Ectodermal cell (in vitro differentiated cells): Measurements from ENCODE around the gene C4A.
"Not testable (repeated sequence)": the region's sequence is repeated elsewhere in the genome, so short reads cannot be mapped to it uniquely, and the experiment has no call there.

Source experiments
- H3K27ac ChIP-seq: 2 replicates; pipeline ENCODE4 v1.7.0; 2013; ENCODE audit warnings: mild to moderate bottlenecking, low read depth, low read length; ENCODE audit not compliant: insufficient read depth, poor library complexity, severe bottlenecking
- H3K27me3 ChIP-seq: 2 replicates; pipeline ENCODE4 v1.7.0; 2013; ENCODE audit warnings: mild to moderate bottlenecking, low read length; ENCODE audit not compliant: insufficient read depth, control insufficient read depth, poor library complexity, severe bottlenecking
- H3K36me3 ChIP-seq: one replicate; pipeline ENCODE4 v1.7.0; 2013; ENCODE audit warnings: low read length; ENCODE audit not compliant: control insufficient read depth, insufficient read depth
- H3K4me1 ChIP-seq: one replicate; pipeline ENCODE4 v1.7.0; 2013; ENCODE audit warnings: low read length; ENCODE audit not compliant: control insufficient read depth, insufficient read depth
- H3K4me3 ChIP-seq: 2 replicates; pipeline ENCODE4 v1.7.0; 2013; ENCODE audit warnings: low read depth, low read length, control low read depth; ENCODE audit not compliant: insufficient read depth
- H3K9me3 ChIP-seq: 2 replicates; pipeline ENCODE4 v1.7.0; 2013; ENCODE audit warnings: mild to moderate bottlenecking, low read length, moderate library complexity; ENCODE audit not compliant: control insufficient read depth
- WGBS, 2 experiments: methylation state at CpG; one replicate each; pipeline ENCODE4 v1.1.7; 2013; ENCODE audit warnings: missing lambda C conversion rate in 2 of 2; 5-methylcytosine and 5-hydroxymethylcytosine counted together

C4A gene

GRCh38 chr6:31969712-31970603 lies 11.9 kb upstream of the C4A start:
- Histone ChIP-seq H3K4me3 (no peak overlapping the region), H3K9me3 (no peaks in the 10 kb centered on the region), H3K4me1 (peaks cover 7% of the 10 kb centered on the region), H3K27ac (no peak overlapping the region), H3K27me3 (no peaks in the 10 kb centered on the region), H3K36me3 (peaks cover 41% of the 10 kb centered on the region)
- 95% methylated on average over 16 to 17 of the region's 17 CpGs for WGBS, 2 experiments

- peaks cover 38% of the 10 kb centered on the region for H3K36me3 ChIP-seq
- 95% methylated on average over 18 of the region's 18 CpGs for WGBS, 2 experiments
- H3K4me1 ChIP-seq, result peaks cover 7% of the 10 kb centered on the region
- H3K27me3 ChIP-seq, result no peaks in the 10 kb centered on the region
- peak overlapping the region; percentile 96 for H3K4me3 ChIP-seq
- peak overlapping the region; percentile 98 for H3K27ac ChIP-seq
- H3K9me3 ChIP-seq, result no peaks in the 10 kb centered on the region
Observed at GRCh38 chr6:31970604-31971271, 11.1 kb upstream of the C4A start.

- Histone ChIP-seq H3K4me3 (peak overlapping the region; percentile 96), H3K36me3 (peaks cover 31% of the 10 kb centered on the region), H3K27me3 (no peaks in the 10 kb centered on the region), H3K27ac (peak overlapping the region; percentile 98), H3K4me1 (peaks cover 7% of the 10 kb centered on the region), H3K9me3 (no peaks in the 10 kb centered on the region)
- 57% methylated on average over 29 of the region's 29 CpGs for WGBS, 2 experiments
Observed at GRCh38 chr6:31971279-31971992, 10.4 kb upstream of the C4A start.

- no peaks in the 10 kb centered on the region for H3K27me3 ChIP-seq
- WGBS, 2 experiments, result 0% methylated on average over 62 of the region's 62 CpGs
- H3K4me3 ChIP-seq, result peak within 1 kb of the TSS; percentile 96
- no peaks in the 10 kb centered on the region for H3K9me3 ChIP-seq
- peaks cover 7% of the 10 kb centered on the region for H3K4me1 ChIP-seq
- H3K27ac ChIP-seq, result peak within 1 kb of the TSS; percentile 98
- H3K36me3 ChIP-seq, result peaks cover 24% of the 10 kb centered on the region
Observed at GRCh38 chr6:31971993-31972708, 9.7 kb upstream of the C4A start, which contains the start of gene DXO. TSS of gene DXO (minus strand) at chr6:31972138. CDS start at chr6:31971675, 463 bp downstream.

GRCh38 chr6:31972709-31973350 lies 9.0 kb upstream of the C4A start:
- Histone ChIP-seq H3K9me3 (no peaks in the 10 kb centered on the region), H3K4me1 (peaks cover 7% of the 10 kb centered on the region), H3K36me3 (peaks cover 20% of the 10 kb centered on the region), H3K27ac (peak overlapping the region; percentile 98), H3K27me3 (no peaks in the 10 kb centered on the region), H3K4me3 (peak overlapping the region; percentile 96)
- 17% methylated on average over 19 of the region's 19 CpGs for WGBS, 2 experiments

GRCh38 chr6:31976065-31976464 lies 5.8 kb upstream of the C4A start:
- not testable (repeated sequence) for H3K4me1 ChIP-seq, H3K9me3 ChIP-seq, H3K27me3 ChIP-seq, H3K36me3 ChIP-seq, H3K27ac ChIP-seq, H3K4me3 ChIP-seq
- 95 to 97% methylated on average over 29 to 30 of the region's 30 CpGs for WGBS, 2 experiments

GRCh38 chr6:31977816-31978431 lies 3.9 kb upstream of the C4A start:
- H3K27ac ChIP-seq, result no peak overlapping the region
- H3K9me3 ChIP-seq, result no peaks in the 10 kb centered on the region
- no peaks in the 10 kb centered on the region for H3K36me3 ChIP-seq
- 95 to 96% methylated on average over 12 of the region's 12 CpGs for WGBS, 2 experiments
- no peaks in the 10 kb centered on the region for H3K4me1 ChIP-seq
- H3K4me3 ChIP-seq, result no peak overlapping the region
- no peaks in the 10 kb centered on the region for H3K27me3 ChIP-seq

GRCh38 chr6:31978831-31979230 lies 3.0 kb upstream of the C4A start:
- Histone ChIP-seq H3K4me1 (no peaks in the 10 kb centered on the region), H3K9me3 (no peaks in the 10 kb centered on the region), H3K36me3 (no peaks in the 10 kb centered on the region), H3K27me3 (no peaks in the 10 kb centered on the region), H3K4me3 (no peak overlapping the region), H3K27ac (no peak overlapping the region)
- 79 to 91% methylated on average over 5 of the region's 5 CpGs for WGBS, 2 experiments

GRCh38 chr6:31979238-31979898 lies 2.5 kb upstream of the C4A start:
- no peak overlapping the region for H3K27ac ChIP-seq
- H3K4me3 ChIP-seq, result no peak overlapping the region
- WGBS, 2 experiments, result 93 to 94% methylated on average over 3 of the region's 3 CpGs

More at GRCh38 chr6:31979238-31979898, 2.5 kb upstream of the C4A start:
- no peaks in the 10 kb centered on the region for H3K27me3 ChIP-seq
- H3K4me1 ChIP-seq, result no peaks in the 10 kb centered on the region
- no peaks in the 10 kb centered on the region for H3K36me3 ChIP-seq
- no peaks in the 10 kb centered on the region for H3K9me3 ChIP-seq
